Keratinocyte (primary cell): Measurements from ENCODE around the gene SCAPER. TPM values are rescaled to one million over a fixed set of nuclear protein-coding genes. Genes with fewer than 3 reads are reported as not detected.
"Not testable (repeated sequence)": the region's sequence is repeated elsewhere in the genome, so short reads cannot be mapped to it uniquely, and the experiment has no call there.

Experiments used
- DNase-seq: peaks from one replicate; pipeline ENCODE4 v3.0.0-alpha.2; 2011; ENCODE audit warnings: low read depth, missing footprints, low spot score
- FAIRE-seq: peaks from 2 replicates; lab custom pipeline; 2011; peaks lifted over from hg19 to GRCh38; lab: Jason Lieb, UNC
- H2AFZ ChIP-seq: 2 replicates; pipeline ENCODE4 v1.6.0; 2012; ENCODE audit warnings: low read length, control low read depth, inconsistent platforms; ENCODE audit not compliant: control insufficient read depth
- H3K27ac ChIP-seq: 2 replicates; pipeline ENCODE4 v1.5.1; 2011; ENCODE audit warnings: low read length; ENCODE audit not compliant: control insufficient read depth, insufficient read depth
- H3K27me3 ChIP-seq: 3 replicates; pipeline ENCODE4 v1.6.0; 2011; ENCODE audit warnings: low read length; ENCODE audit not compliant: control insufficient read depth, insufficient read depth; ENCODE audit errors: extremely low read depth
- H3K36me3 ChIP-seq, 2 experiments: 2 replicates in 1 of 2; 3 replicates in 1 of 2; pipeline ENCODE4 v1.5.1; 2011; ENCODE audit warnings: low read length in 2 of 2, mild to moderate bottlenecking in 1 of 2; ENCODE audit not compliant: control insufficient read depth in 2 of 2, insufficient read depth in 2 of 2; ENCODE audit errors: extremely low read depth in 1 of 2
- H3K4me1 ChIP-seq: 3 replicates; pipeline ENCODE4 v1.5.1; 2011; ENCODE audit warnings: low read length; ENCODE audit not compliant: control insufficient read depth, insufficient read depth; ENCODE audit errors: extremely low read depth
- H3K4me2 ChIP-seq: 3 replicates; pipeline ENCODE4 v1.6.0; 2011; ENCODE audit warnings: low read depth, low read length; ENCODE audit not compliant: control insufficient read depth, insufficient read depth; ENCODE audit errors: extremely low read depth
- H3K4me3 ChIP-seq, 3 experiments: fragments of 200-600 bp in 1 of 3; sonication (generic) in 1 of 3; 2 replicates in 2 of 3; 3 replicates in 1 of 3; pipeline ENCODE4 v1.5.1; 2011 to 2016; ENCODE audit warnings: low read length in 3 of 3, mild to moderate bottlenecking in 3 of 3, control low read depth in 2 of 3, inconsistent platforms in 1 of 3, low read depth in 1 of 3, mixed read lengths in 1 of 3, mixed run types in 1 of 3, moderate library complexity in 1 of 3; ENCODE audit not compliant: control insufficient read depth in 2 of 3, insufficient read depth in 2 of 3; ENCODE audit errors: extremely low read depth in 1 of 3
- H3K79me2 ChIP-seq: 2 replicates; pipeline ENCODE4 v1.6.0; 2012; ENCODE audit warnings: low read length; ENCODE audit not compliant: control insufficient read depth, insufficient read depth
- H3K9ac ChIP-seq: 3 replicates; pipeline ENCODE4 v1.6.0; 2011; ENCODE audit warnings: low read length; ENCODE audit not compliant: control insufficient read depth, insufficient read depth; ENCODE audit errors: extremely low read depth
- H3K9me1 ChIP-seq: 3 replicates; pipeline ENCODE4 v1.6.0; 2011; ENCODE audit warnings: low read length; ENCODE audit not compliant: control insufficient read depth, insufficient read depth; ENCODE audit errors: extremely low read depth
- H3K9me3 ChIP-seq: 2 replicates; pipeline ENCODE4 v1.5.1; 2012; ENCODE audit warnings: low read depth, low read length; ENCODE audit not compliant: control insufficient read depth
- H4K20me1 ChIP-seq: 3 replicates; pipeline ENCODE4 v1.6.0; 2011; ENCODE audit warnings: low read length; ENCODE audit not compliant: control insufficient read depth, insufficient read depth; ENCODE audit errors: extremely low read depth
- CTCF ChIP-seq, 3 experiments: IDR thresholded peaks in 1 of 3; conservative IDR thresholded peaks in 1 of 3; optimal IDR thresholded peaks in 1 of 3; 2 replicates in 2 of 3; 3 replicates in 1 of 3; pipeline versions ENCODE3 to v1.5.1; 2011; ENCODE audit warnings: low read length in 3 of 3, mild to moderate bottlenecking in 3 of 3, moderate library complexity in 2 of 3, control low read depth in 1 of 3, inconsistent platforms in 1 of 3; ENCODE audit not compliant: insufficient read depth in 2 of 3; ENCODE audit errors: extremely low read depth in 1 of 3
- EZH2 ChIP-seq: IDR thresholded peaks from one replicate; pipeline ENCODE4 v1.6.1; 2012; ENCODE audit warnings: inconsistent platforms, mild to moderate bottlenecking, low read length, moderate library complexity
- dilution Hi-C: fragments of 300-500 bp; cut with MboI; formaldehyde crosslinking; loops from one replicate; pipeline ENCODE4 v1.7.0; 2020; ENCODE audit warnings: low sequenced_read_pairs; ENCODE audit not compliant: extremely low pct_ligation_motif_present
- polyA plus RNA-seq, 5 experiments: library from polyadenylated mRNA; depleted of rRNA in 3 of 5; stranded (reverse) in 3 of 5; stranded (forward) in 1 of 5; unstranded in 1 of 5; fragments of >200 nt; gene quantifications; 1 replicate in 1 of 5; 2 replicates in 3 of 5; 3 replicates in 1 of 5; pipeline versions ENCODE4 v1.2.1 to v1.2.3, GENCODE V29; 2011 to 2012; ENCODE audit warnings: missing spikeins in 2 of 5, low read depth in 1 of 5, low replicate concordance in 1 of 5

SCAPER gene
- polyA plus RNA-seq, 1 donor (not counting 4 experiments of a cell fraction or from before 2014, with no cell fraction given): 5.2 TPM

DNA sequence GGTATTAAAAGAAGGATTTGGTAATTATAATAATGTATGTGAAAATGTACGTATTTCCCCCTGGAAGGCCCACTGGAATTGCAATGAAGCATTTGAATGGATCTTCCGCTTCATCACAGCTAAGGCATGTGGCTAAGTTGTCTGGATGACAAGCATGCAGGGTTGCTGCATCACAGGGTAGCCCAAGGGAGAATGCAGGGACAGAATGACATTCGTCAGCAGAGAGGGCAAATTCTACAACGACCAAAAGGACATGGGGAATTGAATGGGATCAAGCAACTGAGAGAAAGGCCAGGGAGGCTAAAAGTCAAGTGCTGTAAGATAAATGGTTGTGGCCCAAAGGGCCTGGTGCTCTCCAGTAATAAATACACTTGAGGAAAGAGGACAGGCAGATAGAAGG is 473.2 kb downstream of the SCAPER start:
- dilution Hi-C loops: no loop called here
- DNase-seq (no peak), FAIRE-seq (no peak)
- Histone ChIP-seq H3K27me3 (no peaks in the 10 kb centered on the region), H3K4me1 (no peaks in the 10 kb centered on the region), H4K20me1 (no peaks in the 10 kb centered on the region), H3K9me1 (no peaks in the 10 kb centered on the region), H3K27ac (no peak overlapping the region), H3K36me3 (peaks cover 0 to 1% of the 10 kb centered on the region in 2 experiments), H3K4me2 (no peak overlapping the region), H2AFZ (no peak overlapping the region), H3K79me2 (no peaks in the 10 kb centered on the region), H3K9me3 (no peaks in the 10 kb centered on the region), H3K4me3 (no peak overlapping the region), H3K9ac (no peak overlapping the region)
- TF ChIP-seq EZH2 (no peak), CTCF (optimal IDR thresholded peaks at IDR 0.05 in 1 of 3, IDR thresholded peaks at IDR 0.05 in 1 of 3, conservative IDR thresholded peaks at IDR 0.05 in 1 of 3; ENCODE audit: extremely low read depth in 1 of 3, insufficient read depth in 2 of 3, low read length in 3 of 3) (no peak)

DNA sequence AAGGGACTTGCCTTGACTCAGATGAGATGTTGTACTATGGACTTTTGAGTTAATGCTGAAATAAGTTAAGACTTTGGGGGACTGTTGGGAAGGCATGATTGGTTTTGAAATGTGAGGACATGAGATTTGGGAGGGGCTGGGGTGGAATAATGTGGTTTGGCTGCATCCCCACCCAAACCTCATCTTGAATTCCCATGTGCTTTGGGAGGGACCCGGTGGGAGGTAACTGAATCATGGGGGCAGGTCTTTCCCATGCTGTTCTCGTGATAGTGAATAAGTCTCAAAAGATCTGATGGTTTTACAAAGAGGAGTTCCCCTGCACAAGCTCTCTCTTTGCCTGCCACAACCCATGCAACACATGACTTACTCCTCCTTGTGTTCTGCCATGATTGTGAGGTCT is 474.4 kb downstream of the SCAPER start:
- H3K4me2 ChIP-seq, H3K9me3 ChIP-seq, H3K79me2 ChIP-seq, H3K4me3 ChIP-seq, FAIRE-seq, H2AFZ ChIP-seq, H4K20me1 ChIP-seq, DNase-seq, H3K27me3 ChIP-seq, H3K9ac ChIP-seq, dilution Hi-C loops, H3K36me3 ChIP-seq, H3K4me1 ChIP-seq, H3K27ac ChIP-seq, H3K9me1 ChIP-seq: not testable (repeated sequence)

GRCh38 chr15:76429661-76430060 is 475.5 kb downstream of the SCAPER start:
- no peak for FAIRE-seq

More at GRCh38 chr15:76429661-76430060, 475.5 kb downstream of the SCAPER start:
- DNase-seq: no peak
- TF ChIP-seq EZH2 (no peak), CTCF (optimal IDR thresholded peaks at IDR 0.05 in 1 of 3, IDR thresholded peaks at IDR 0.05 in 1 of 3, conservative IDR thresholded peaks at IDR 0.05 in 1 of 3; ENCODE audit: extremely low read depth in 1 of 3, insufficient read depth in 2 of 3, low read length in 3 of 3) (no peak)
- H3K4me1 ChIP-seq: no peaks in the 10 kb centered on the region
- H3K4me3 ChIP-seq: no peak overlapping the region
- H4K20me1 ChIP-seq: no peaks in the 10 kb centered on the region
- H3K9me3 ChIP-seq: no peaks in the 10 kb centered on the region
- no peaks in the 10 kb centered on the region for H3K79me2 ChIP-seq
- no peak overlapping the region for H2AFZ ChIP-seq
- dilution Hi-C loops: no loop called here
- H3K27me3 ChIP-seq: no peaks in the 10 kb centered on the region
- H3K4me2 ChIP-seq: no peak overlapping the region
- no peak overlapping the region for H3K9ac ChIP-seq
- peaks cover 0 to 3% of the 10 kb centered on the region in 2 experiments for H3K36me3 ChIP-seq
- no peaks in the 10 kb centered on the region for H3K9me1 ChIP-seq
- no peak overlapping the region for H3K27ac ChIP-seq
